OCI-M2 (cell line): ENCODE measurements around the gene CTIF.

Source experiments
- DNase-seq: peaks from one replicate; lab custom pipeline; 2025; ENCODE audit not compliant: unreplicated experiment; lab: John Stamatoyannopoulos, UW

The CTIF gene

DNA sequence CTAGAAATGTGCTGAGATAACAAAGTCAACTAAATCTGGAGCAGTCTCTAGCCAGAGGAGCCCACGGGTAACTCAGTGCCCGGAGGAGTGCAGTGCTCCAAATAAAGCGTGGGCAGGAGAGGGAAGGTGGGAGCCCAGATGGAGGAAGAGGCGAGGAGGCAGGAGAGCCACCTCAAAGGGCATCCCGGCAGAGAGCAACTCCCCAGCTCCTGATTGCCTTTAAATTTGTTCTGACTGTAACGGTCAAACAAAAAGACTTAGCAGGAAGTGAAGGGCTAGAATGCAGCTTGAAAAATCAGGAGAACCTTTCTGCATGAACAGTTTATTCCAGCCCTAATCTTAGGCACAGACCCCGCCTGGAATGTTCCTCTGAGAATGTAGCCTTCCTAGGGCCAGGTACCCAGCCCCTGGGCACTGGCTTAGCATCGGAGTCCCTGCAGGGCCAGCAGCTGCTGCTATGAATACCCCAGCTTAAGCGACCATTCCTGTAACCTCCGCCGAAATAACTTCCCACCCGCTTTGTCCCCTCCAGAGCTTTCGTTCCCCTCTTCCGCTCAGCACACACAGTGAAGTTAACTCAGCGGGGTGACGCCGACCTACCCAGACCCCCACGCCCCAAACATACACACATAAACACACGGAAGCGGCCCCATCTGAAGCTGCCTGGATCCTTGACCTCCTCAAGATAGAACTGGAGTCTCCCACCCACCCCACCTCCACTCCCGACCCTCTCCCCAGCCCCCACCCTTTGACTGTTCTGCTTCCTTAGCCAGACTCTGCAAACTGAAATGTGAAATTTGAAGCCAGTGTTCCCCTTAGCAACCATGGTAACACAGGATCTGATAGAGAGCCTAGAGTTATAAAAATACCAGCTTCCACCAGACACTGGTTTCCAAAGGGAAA, 288.7 kb downstream of the CTIF start:
- no peak for DNase-seq

DNA sequence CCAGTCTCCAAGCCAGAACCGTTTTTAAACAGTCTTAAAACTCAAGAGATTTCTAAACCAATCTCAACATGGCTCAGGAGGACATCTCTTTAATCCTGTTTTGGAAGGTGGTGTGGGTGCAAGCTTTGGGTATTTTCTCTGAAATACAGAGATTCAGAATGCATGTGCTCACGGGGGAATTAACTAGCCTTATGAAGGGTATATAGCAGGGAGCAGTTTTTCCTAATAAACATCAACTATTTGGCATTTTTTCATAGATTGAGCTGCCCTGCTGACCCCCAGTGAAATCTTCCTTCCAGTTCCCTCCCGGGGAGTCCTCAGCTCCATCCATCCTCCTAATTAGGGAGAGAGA, 289.3 kb downstream of the CTIF start:
- DNase-seq, result no peak

DNA sequence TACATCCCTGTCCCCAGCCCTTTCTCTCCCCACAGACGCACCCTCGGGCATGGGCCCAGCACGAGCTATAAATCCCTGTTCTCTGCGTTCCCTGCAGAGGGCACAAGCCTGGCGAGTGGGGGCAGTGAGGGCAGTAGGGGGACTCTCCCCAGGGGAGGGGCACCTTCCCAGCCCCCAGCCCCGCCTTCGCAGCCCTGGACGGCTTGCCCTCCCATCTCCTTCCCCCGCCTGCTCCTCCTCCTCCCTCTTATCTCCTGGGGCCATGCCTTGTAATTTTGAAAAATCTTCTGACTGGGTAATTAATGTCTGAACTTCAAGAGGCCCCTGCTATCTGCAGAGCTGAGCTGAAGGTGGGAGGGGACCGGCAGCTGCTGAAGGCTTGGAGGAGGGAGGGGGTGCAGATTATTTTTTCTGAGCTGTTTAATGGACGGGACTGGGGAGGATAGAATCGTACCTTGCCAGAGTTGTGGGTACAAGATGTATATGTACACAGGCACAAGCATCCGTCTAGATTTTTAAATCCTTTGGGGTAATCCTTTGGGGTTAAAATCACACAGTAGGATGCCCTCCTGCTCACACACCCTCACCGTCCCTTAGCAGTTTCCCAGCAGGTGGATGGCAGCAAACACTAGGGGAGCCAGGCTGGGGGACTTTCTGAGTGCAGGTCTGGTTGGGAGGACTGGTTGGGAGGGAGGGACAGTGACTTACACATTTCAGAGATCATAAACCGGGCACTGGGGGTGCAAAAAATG, 290.0 kb downstream of the CTIF start:
- DNase-seq, result no peak

DNA sequence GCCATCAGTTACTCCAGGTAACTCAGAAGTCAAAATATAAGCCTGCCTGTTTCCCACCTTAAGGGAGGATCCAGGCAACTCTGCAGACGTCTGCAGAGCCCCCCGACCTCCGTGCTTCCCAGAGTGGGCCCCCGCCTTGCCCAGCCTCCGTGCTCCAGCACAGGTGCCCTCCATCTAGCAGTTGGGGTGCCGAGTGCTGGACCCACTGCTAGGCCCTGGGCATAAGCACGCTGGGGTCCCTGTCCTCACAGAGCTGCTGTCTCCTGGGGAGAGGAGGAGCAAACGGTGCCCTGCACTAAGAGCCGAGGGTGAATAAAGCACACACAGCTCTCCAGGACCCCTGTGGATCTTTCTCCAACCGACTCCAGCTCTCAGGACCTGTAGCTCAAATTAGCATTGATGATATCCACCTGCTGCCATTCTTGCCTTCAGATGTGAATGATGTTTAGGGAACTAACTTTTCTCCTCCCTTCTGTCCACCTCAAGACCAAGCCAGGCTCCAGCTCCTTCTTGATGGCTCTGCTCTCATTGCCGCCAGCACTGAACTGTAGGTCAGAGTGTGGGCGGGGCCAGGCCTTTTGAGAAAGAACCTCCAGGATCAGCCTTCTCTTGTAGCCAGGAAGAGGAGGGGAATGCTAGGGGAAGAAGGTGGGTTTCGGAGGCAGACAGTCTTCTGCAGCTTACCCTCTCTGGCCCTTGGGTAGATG, 290.8 kb downstream of the CTIF start:
- no peak for DNase-seq

DNA sequence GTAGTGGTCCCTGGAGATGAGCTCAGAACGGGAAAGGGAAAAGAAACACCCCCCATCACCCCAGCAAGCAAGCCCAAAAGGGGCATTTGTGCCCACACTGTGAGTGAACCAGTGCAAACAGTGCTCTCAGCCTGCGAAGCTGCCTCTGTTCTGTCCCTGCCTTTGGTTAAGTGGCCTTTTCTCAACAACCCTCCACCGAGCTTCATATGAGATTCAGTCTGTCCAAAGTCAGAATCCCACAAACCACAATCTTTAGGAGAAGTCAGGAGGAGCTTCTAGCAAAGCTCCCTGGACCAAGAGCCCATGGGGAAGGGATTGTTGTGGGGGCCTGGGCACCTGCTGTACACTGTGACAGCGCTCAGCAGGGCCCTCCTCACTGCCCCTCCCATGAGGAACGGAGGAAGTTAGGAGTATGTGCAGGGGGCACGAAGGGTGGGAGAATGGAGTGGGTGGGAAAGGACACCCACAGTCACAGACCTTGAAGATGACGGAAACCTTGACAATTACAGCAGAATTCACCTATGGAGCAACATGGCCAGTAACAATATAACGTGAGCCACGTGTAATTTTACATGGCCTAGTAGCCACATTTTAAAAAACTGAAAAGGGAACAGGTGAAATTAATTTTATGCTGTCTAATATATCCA, 292.4 kb downstream of the CTIF start:
- no peak for DNase-seq

DNA sequence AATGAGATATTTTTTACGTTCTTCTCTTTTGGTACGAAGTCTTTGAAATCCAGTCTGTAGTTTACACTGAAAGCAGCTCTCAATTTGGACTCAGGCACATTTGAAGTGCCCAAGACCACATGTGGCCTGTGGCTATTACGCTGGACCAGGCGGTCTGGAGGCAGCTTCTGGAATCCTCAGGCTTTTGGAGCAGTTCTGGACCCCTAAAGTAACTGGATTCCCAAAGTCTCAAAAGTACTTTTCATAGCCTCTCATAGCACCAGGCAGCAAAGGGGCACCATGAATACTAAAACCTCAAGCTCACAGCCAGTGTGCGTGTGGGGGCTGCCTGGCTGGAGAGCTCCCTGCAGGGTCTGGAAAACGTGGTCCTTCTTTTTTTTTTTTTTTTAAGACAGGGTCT, 293.0 kb downstream of the CTIF start:
- DNase-seq, result no peak

DNA sequence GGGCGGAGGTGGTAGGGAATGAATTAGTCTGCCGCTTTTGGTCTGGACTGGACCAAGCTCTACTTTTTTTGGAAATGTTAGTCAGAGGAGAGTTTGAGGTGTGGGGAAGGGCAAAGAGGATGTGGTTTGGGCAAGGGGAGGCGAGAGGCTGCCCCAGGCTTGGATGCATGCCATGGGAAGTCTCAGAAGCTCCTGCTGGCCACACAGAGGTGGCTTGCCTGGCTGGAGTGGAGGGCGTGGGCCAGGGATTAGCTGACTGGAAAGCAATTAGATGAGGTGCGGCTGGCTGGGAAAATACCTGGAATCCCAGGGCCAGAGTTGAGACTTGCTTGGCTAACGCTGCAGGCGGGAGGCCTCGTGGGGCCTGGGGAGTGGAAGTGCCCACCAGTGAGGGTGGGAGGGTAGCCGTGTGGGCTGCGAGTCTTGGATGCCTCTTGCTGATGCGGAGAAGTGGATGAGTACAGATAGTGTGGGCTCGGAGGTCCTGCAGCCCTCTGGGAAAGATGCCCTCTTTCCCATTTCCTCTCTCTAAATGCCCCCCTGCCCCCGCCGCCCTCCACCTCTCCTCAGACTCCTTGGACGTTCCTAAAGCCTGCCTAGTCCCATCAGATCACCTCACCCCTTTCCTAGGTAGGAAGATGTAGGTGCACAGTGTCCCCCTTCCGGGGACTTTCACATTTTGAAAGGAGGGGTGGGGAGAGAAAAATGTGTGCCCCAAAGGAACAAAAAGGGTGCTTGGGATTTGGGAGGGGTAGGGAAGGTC, 294.3 kb downstream of the CTIF start:
- no peak for DNase-seq

DNA sequence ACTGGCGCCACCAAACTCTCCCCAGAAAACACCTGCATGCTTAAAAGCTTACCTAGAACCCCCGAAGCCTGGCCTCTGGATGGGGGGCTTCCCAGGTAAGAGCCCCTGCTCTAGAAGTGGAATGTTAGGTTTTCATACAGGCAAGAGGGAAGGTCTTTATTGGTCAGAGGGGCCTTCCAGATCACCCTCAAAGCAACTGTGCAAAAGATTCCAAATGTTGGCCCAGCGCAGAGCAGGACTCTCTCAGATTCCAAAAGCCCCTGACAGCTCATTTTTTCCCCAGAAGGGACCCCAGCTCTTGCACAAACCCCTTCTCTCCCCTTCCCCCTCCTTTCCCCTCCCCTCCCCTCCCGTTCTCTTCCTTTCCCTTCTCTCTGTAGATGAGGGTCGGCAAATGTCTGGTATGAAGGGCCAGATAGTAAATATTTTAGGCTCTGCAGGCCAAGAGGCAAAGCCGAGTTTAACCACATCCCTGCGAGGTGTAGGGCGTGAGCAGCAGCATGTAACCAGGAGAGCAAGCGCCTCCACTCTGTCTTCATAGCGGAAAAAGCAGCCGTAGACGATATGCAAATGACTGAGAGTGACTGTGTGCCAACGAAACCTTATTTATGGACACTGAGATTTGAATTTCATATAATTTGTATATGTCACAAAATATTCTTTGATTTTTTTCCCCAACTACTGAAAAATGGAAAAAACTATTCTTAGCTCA, 295.0 kb downstream of the CTIF start:
- no peak for DNase-seq

DNA sequence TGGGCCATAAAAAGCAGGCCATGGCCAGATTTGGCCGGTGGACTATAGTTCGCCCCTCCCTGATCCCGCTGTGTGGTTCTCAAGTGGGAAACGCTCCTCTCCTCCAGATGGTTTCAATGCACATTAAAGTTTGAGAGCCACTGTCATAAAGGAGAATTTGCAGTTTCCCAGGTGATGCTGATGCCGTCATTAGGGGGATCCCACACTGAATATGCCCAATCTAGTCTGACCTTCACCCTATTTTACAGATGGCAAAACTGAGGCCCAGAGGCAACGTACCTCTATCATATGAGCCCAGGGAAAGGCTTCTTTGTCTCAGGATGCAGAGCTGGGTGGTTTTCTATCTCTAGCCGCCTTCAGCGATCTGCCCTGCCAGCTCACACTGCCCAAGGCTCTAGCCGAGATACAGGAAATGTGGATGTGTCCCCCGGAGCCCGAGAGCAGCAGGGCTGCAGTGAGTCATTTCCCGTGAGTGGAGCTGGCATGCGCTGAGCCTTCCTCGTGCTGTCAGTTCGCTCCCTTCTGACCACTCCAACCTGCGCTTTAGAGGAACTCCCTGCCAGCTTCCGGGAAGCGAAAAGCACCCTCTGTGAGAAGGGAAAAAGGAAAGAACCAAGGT, 295.7 kb downstream of the CTIF start:
- no peak for DNase-seq

DNA sequence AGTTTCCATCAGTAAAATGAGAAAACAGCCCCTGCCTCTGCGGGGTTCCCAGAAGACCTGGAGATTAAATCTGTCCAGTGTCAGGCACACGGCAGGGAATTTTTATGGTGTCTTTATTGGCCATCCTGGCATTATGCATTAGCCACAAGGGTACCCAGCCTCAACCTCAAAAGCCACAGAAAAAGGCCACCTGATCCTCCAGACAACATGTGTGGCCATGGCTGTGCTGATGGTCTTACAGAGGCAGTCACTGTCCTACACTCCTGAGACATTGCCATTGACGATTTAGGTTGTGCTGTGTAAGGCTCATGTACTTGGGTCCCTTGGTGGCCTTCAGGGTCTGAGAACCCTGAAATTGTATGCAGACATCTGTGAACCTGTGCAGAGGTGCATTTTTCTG, 296.3 kb downstream of the CTIF start:
- DNase-seq, result no peak

DNA sequence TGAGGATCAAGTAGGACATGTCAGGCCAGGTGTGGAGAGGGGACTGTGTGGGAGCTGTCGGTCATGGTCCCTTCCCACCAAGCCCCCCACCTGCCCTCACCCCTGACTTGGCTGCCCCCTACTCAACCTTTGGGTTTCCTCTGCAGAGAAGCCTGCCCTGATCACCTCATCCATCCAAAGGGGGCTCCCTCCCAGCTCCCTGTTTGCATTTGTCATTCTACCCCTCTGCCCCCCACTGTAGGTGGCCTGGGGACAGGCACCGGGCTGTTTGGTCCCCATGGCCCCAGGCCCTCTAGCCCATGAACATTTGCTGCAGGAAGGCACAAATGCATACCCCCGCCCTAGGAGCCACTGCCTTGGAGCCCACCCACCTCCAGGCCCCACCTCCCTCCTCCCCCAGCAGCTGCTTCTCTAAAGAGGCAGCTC, 296.9 kb downstream of the CTIF start:
- DNase-seq, result no peak

DNA sequence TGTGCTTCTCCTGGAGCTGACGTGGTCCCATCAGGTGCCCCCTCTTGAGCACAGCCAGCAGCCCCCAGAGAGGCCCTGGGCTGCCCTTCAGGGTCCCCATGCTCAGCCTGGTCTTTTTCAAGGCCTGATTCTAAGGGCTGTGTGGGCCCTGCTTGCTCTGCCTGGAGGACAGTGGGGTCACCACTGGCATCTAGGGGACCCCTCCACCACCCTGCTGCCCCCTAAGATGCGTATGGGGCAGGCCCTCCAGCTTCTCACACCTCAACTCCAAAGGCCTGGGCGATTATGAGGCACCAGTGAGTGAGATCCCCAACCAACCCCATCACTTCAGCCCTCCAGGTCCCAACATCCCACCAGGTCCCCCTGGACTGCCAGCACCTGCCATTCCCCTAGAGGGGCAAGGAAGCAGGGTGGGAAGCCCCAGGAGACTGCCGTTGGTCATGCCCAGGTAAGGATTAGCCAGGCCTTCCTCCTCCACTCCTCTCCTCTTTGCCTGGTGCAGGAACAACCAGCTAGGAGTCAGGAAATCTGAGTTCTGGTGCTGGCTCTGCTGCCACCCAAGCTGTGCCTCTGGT, 297.5 kb downstream of the CTIF start:
- DNase-seq, result no peak

DNA sequence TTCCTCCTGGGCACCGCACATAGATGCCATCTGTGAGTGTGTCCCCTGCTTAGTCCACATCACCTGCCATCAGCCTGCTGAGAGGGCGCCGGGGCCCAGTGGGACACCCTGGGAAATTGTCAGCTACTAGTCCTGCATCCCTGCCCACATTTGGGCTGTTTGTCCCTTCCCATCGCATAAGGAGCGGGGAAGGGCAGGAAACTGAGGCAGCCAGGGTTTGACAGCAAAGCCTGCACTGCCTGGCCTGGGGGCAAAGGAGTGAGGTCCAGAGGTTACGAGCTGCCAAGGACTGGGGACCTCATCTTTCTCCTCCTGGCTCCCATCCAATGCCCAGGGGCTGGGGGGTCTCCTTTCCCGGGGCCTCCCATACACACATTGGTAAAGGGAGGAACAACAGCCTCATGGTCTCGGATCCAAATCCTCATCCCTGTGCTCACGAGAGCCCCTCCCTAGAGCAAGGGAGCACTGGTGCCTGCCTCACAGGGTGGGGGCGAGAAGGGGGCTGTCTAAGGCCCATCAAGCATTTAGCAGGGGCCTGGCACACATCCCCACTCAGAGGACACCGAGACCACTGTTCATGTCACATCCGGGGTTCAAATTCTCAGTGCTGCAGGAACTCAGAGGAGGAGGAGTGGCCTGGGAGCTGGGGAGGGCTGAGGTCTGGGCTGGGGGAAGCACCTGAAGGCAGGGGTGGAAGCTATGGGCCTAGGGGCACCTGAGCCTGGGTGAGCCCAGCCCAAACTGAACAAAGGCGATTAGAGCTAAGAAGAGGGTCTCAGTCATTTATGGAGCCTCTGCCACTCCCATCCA, 298.2 kb downstream of the CTIF start:
- no peak for DNase-seq

DNA sequence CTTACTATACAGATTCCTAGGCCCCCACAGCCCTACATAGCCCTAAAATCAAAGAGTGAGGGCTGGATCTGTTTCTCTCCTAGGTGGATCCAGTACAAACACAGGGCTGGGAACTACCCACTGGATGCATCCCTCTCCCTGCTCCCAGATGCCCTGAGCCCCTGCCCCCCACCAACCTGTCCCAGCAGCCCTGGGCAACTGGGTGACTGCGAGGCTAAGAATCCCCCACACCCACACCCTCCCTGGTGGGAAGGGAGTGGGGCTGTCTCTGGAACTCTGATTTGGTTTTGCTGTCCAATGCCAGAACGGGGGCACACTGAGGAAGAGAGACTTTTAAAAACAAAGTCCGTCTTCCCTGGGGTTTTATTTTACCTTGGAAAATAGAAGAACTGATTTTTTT, 298.8 kb downstream of the CTIF start:
- no peak for DNase-seq

DNA sequence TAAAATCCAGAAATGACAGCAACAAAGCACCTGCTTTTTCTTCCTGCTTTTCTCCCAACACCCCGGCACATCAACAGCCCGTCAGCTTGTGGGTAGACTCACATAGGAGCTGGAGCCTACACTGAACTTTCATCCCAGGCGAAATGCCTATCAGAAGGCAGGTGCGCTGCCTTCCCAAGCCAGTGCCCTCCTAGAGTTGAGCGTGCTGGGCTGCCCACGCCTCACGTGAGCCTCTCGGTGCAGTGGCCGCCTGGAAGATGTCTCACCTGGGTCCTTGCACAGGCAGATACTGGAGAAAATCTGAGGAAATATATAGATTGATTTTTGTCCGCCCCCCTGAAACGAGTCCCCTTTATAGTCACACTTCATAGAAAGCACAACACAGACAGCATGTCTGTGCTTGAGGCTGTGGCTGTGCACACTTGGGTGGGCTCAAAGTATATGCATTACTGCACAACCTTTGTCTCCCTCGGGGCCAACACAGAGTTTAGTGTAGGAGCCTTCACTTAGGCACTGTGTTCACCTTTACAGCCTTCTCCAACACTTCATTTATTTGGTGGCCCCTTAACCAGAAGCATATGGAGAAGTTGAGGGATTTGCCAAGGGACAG, 299.4 kb downstream of the CTIF start:
- DNase-seq, result no peak

DNA sequence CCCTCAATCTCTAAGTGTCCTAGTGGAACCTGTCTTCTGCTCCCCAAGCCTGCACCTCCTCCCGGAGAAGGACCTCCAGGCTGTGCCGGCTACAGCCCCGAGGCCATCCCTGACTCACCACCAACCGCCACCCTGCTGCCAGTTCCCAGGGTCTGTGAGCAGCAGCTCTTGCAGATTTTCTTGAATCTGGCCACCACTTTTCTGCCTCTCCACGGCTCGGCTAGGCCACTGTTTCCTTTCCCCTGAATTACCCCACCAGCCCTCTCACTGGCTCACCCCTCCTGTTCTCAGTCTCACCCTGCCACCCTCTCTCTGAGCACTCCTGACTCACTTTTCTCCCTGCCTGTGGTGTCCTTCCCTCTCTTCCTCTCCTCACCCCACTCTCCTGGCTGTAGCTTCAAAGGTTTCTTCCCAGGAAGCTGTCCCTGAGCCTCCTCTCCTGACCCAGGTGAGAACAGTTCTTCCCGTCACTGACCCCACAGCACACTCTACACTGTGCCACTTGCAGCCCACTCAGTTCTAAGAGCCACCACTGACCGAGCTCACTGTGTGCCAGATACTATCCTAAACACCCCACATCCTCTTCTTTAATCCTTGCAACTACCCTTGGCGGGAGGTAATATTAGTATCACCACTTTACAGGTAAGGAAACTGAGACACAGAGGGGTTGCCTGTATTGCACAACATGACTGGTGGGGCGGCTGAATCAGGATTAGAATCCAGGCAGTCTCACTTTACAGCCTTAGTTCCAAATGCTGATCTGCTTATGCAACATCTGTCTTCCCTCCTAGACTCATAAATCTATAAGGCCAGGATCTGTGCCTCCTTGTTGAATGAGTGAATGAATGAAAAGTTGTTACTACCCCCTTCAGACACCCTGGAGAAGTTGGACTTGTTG, 300.3 kb downstream of the CTIF start:
- DNase-seq, result no peak
